H1 (cell line): ENCODE data around the gene PRRG2. TPM values are rescaled to one million over a fixed set of nuclear protein-coding genes. Genes with fewer than 3 reads are reported as not detected.

Source experiments
- CTCF ChIA-PET: fragments of 300-600 bp; sonication (Branson Sonifier 250); formaldehyde crosslinking; loops from one replicate; lab custom pipeline; 2021; ENCODE audit not compliant: partially characterized antibody; lab: Charles Lee
- POLR2A ChIA-PET: fragments of 300-600 bp; sonication (Branson Sonifier 250); formaldehyde crosslinking; loops from one replicate; lab custom pipeline; 2021; ENCODE audit warnings: inconsistent platforms; ENCODE audit not compliant: partially characterized antibody; lab: Charles Lee
- DNase-seq, 2 experiments: peaks; one replicate each; pipeline versions ENCODE4 v3.0.0 to v3.0.0-alpha.2; 2010 to 2022; ENCODE audit warnings: low spot score in 2 of 2, low read depth in 1 of 2, mixed read lengths in 1 of 2
- FAIRE-seq: peaks from 2 replicates; lab custom pipeline; 2011; peaks lifted over from hg19 to GRCh38; lab: Jason Lieb, UNC
- H2AFZ ChIP-seq: 2 replicates; pipeline ENCODE4 v1.8.1; 2012; ENCODE audit warnings: low read length, inconsistent platforms
- H2AK5ac ChIP-seq: 2 replicates; pipeline ENCODE4 v1.6.1; 2013; ENCODE audit warnings: low read depth, low read length
- H2BK120ac ChIP-seq: replicated peaks from 2 replicates; pipeline ENCODE3; 2013; ENCODE audit warnings: low read depth, low read length, inconsistent platforms
- H2BK12ac ChIP-seq: 2 replicates; pipeline ENCODE4 v1.6.1; 2013; ENCODE audit warnings: low read depth, low read length
- H2BK15ac ChIP-seq: 2 replicates; pipeline ENCODE4 v1.6.1; 2013; ENCODE audit warnings: low read length
- H2BK20ac ChIP-seq: 2 replicates; pipeline ENCODE4 v1.6.1; 2013; ENCODE audit warnings: low read length
- H2BK5ac ChIP-seq: 2 replicates; pipeline ENCODE4 v1.6.1; 2013; ENCODE audit warnings: low read depth, low read length
- H3K14ac ChIP-seq: 2 replicates; pipeline ENCODE4 v1.6.1; 2013; ENCODE audit warnings: inconsistent platforms; ENCODE audit not compliant: insufficient read length
- H3K18ac ChIP-seq: 2 replicates; pipeline ENCODE4 v1.6.1; 2013; ENCODE audit warnings: low read length; ENCODE audit errors: extremely low read depth
- H3K23ac ChIP-seq: 2 replicates; pipeline ENCODE4 v1.6.1; 2013; ENCODE audit warnings: inconsistent platforms; ENCODE audit not compliant: insufficient read length
- H3K23me2 ChIP-seq: 2 replicates; pipeline ENCODE4 v1.6.1; 2013; ENCODE audit warnings: low read depth, low read length
- H3K27ac ChIP-seq: 2 replicates; pipeline ENCODE4 v1.6.1; 2011; ENCODE audit warnings: low read depth, low read length, inconsistent platforms
- H3K27me3 ChIP-seq, 4 experiments: replicated peaks in 1 of 4; 1 replicate in 1 of 4; 2 replicates in 3 of 4; pipeline versions ENCODE4 v1.6.1 to v1.8.1; 2011 to 2013; ENCODE audit warnings: low read length in 3 of 4, mild to moderate bottlenecking in 3 of 4, inconsistent platforms in 2 of 4, mixed read lengths in 2 of 4, moderate library complexity in 1 of 4; ENCODE audit not compliant: control insufficient read depth in 3 of 4, insufficient read depth in 3 of 4; ENCODE audit errors: extremely low read depth in 1 of 4
- H3K36me3 ChIP-seq, 4 experiments: 2 replicates each; pipeline versions ENCODE4 v1.6.1 to v1.8.1; 2011 to 2013; ENCODE audit warnings: mild to moderate bottlenecking in 4 of 4, low read length in 3 of 4, moderate library complexity in 2 of 4, control low read depth in 1 of 4, inconsistent platforms in 1 of 4; ENCODE audit not compliant: insufficient read depth in 4 of 4, control insufficient read depth in 2 of 4
- H3K4ac ChIP-seq: replicated peaks from 2 replicates; pipeline ENCODE3; 2013; ENCODE audit warnings: low read length, low read depth, mixed read lengths, inconsistent platforms; ENCODE audit not compliant: insufficient read length
- H3K4me1 ChIP-seq, 4 experiments: replicated peaks in 1 of 4; 1 replicate in 1 of 4; 2 replicates in 3 of 4; pipeline versions ENCODE4 v1.6.1 to v1.8.1; 2011 to 2013; ENCODE audit warnings: low read length in 3 of 4, inconsistent platforms in 2 of 4, mixed read lengths in 1 of 4; ENCODE audit not compliant: insufficient read depth in 4 of 4, control insufficient read depth in 3 of 4
- H3K4me2 ChIP-seq, 2 experiments: 2 replicates each; pipeline versions ENCODE4 v1.6.1 to v1.8.1; 2011 to 2013; ENCODE audit warnings: low read depth in 2 of 2, low read length in 2 of 2, control low read depth in 1 of 2, inconsistent platforms in 1 of 2, mild to moderate bottlenecking in 1 of 2; ENCODE audit not compliant: insufficient read depth in 1 of 2
- H3K4me3 ChIP-seq, 4 experiments: fragments of 200-600, 300-600 bp in 1 of 4; sonication (generic), shearing (Covaris generic), sonication (Bioruptor Twin) in 1 of 4; 2 replicates each; pipeline versions ENCODE4 v1.5.1 to v1.8.1; 2011 to 2016; ENCODE audit warnings: low read length in 4 of 4, low read depth in 3 of 4, control low read depth in 2 of 4, inconsistent platforms in 2 of 4, mild to moderate bottlenecking in 2 of 4, mixed read lengths in 1 of 4, moderate library complexity in 1 of 4; ENCODE audit not compliant: insufficient read depth in 2 of 4; ENCODE audit errors: extremely low read depth in 1 of 4
- H3K56ac ChIP-seq: replicated peaks from 2 replicates; pipeline ENCODE3; 2013; ENCODE audit warnings: low read depth, mild to moderate bottlenecking, mixed read lengths, low read length, inconsistent platforms; ENCODE audit not compliant: insufficient read length
- H3K79me1 ChIP-seq: 2 replicates; pipeline ENCODE4 v1.6.1; 2013; ENCODE audit warnings: low read depth, low read length, control low read depth
- H3K79me2 ChIP-seq, 2 experiments: 2 replicates each; pipeline versions ENCODE4 v1.6.1 to v1.8.1; 2012 to 2013; ENCODE audit warnings: low read length in 2 of 2, mild to moderate bottlenecking in 2 of 2, inconsistent platforms in 1 of 2; ENCODE audit not compliant: insufficient read depth in 2 of 2, control insufficient read depth in 1 of 2
- H3K9ac ChIP-seq, 4 experiments: replicated peaks in 1 of 4; 1 replicate in 1 of 4; 2 replicates in 3 of 4; pipeline versions ENCODE4 v1.6.1 to v1.8.1; 2011 to 2013; ENCODE audit warnings: low read depth in 3 of 4, low read length in 3 of 4, control low read depth in 2 of 4, mild to moderate bottlenecking in 2 of 4, moderate library complexity in 2 of 4, inconsistent platforms in 1 of 4; ENCODE audit errors: extremely low read depth in 1 of 4
- H3K9me3 ChIP-seq, 2 experiments: 2 replicates each; pipeline versions ENCODE4 v1.6.1 to v1.8.1; 2012 to 2013; ENCODE audit warnings: mild to moderate bottlenecking in 2 of 2, moderate library complexity in 2 of 2, control low read depth in 1 of 2, inconsistent platforms in 1 of 2, low read depth in 1 of 2, low read length in 1 of 2, mixed read lengths in 1 of 2; ENCODE audit not compliant: insufficient read depth in 2 of 2
- H4K20me1 ChIP-seq, 2 experiments: replicated peaks in 1 of 2; 2 replicates each; pipeline versions ENCODE3 to v1.8.1; 2011 to 2013; ENCODE audit warnings: inconsistent platforms in 2 of 2, low read length in 2 of 2, mild to moderate bottlenecking in 1 of 2; ENCODE audit not compliant: insufficient read depth in 2 of 2, control insufficient read depth in 1 of 2
- H4K5ac ChIP-seq: 2 replicates; pipeline ENCODE4 v1.6.1; 2013; ENCODE audit warnings: low read length, low read depth, mixed read lengths, inconsistent platforms; ENCODE audit not compliant: insufficient read length
- H4K8ac ChIP-seq: 2 replicates; pipeline ENCODE4 v1.8.0; 2013; ENCODE audit warnings: mild to moderate bottlenecking, moderate library complexity, low read length, inconsistent platforms; ENCODE audit not compliant: insufficient read depth; ENCODE audit errors: extremely low read depth
- H4K91ac ChIP-seq: replicated peaks from 2 replicates; pipeline ENCODE3; 2013; ENCODE audit warnings: low read length, mixed read lengths, inconsistent platforms; ENCODE audit not compliant: insufficient read length
- ASH2L ChIP-seq: fragments of 200-600, 300-600 bp; sonication (generic); IDR thresholded peaks from one replicate; pipeline ENCODE4 v1.7.1; 2017; ENCODE audit warnings: low read length
- BRCA1 ChIP-seq: IDR thresholded peaks from 2 replicates; pipeline ENCODE4 v1.6.1; 2012; ENCODE audit warnings: low read depth, low read length, improper control_type of control experiment
- CEBPB ChIP-seq: IDR thresholded peaks from 2 replicates; pipeline ENCODE4 v1.6.1; 2012; ENCODE audit warnings: low read depth, low read length
- CTBP2 ChIP-seq: IDR thresholded peaks from 2 replicates; pipeline ENCODE4 v1.7.0; 2011; ENCODE audit warnings: borderline replicate concordance, mild to moderate bottlenecking, moderate library complexity, mixed read lengths, low read length; ENCODE audit not compliant: insufficient read depth, insufficient read length
- GABPA ChIP-seq: IDR thresholded peaks from 2 replicates; pipeline ENCODE4 v1.6.1; 2011; ENCODE audit warnings: mild to moderate bottlenecking, low read length, moderate library complexity, borderline replicate concordance; ENCODE audit not compliant: insufficient read depth
- MAFK ChIP-seq: IDR thresholded peaks from 2 replicates; pipeline ENCODE4 v1.6.1; 2012; ENCODE audit warnings: low read depth, mild to moderate bottlenecking, improper control_type of control experiment, low read length
- NRF1 ChIP-seq: IDR thresholded peaks from 2 replicates; pipeline ENCODE4 v1.6.1; 2011; ENCODE audit warnings: mild to moderate bottlenecking, low read depth, low read length, improper control_type of control experiment
- POU5F1 ChIP-seq: IDR thresholded peaks from 2 replicates; pipeline ENCODE4 v1.6.1; 2011; ENCODE audit warnings: low read depth, mild to moderate bottlenecking, low read length, moderate library complexity
- SIRT6 ChIP-seq: IDR thresholded peaks from one replicate; pipeline ENCODE4 v1.7.1; 2012; ENCODE audit warnings: low read length, inconsistent platforms
- SIX5 ChIP-seq: IDR thresholded peaks from 2 replicates; pipeline ENCODE4 v1.6.1; 2011; ENCODE audit warnings: mild to moderate bottlenecking, low read depth, low read length
- TCF12 ChIP-seq: IDR thresholded peaks from 2 replicates; pipeline ENCODE4 v1.6.1; 2011; ENCODE audit warnings: low read depth, mild to moderate bottlenecking, low read length
- TEAD4 ChIP-seq: IDR thresholded peaks from 2 replicates; pipeline ENCODE4 v1.6.1; 2012; ENCODE audit warnings: low read depth, low read length, inconsistent platforms, mixed read lengths
- WGBS, 2 experiments: shearing (Covaris generic) in 1 of 2; methylation state at CpG; one replicate each; pipeline versions ENCODE4 v1.1.6 to v1.1.7; 2013 to 2015; ENCODE audit warnings: low lambda C conversion rate in 2 of 2, mixed read lengths in 2 of 2, inconsistent platforms in 1 of 2, low coverage in 1 of 2, missing lambda C conversion rate in 1 of 2; ENCODE audit not compliant: insufficient replicate concordance in 2 of 2, insufficient coverage in 1 of 2, insufficient read length in 1 of 2; ENCODE audit errors: extremely low coverage in 1 of 2, missing lambda C conversion rate in 1 of 2; 5-methylcytosine and 5-hydroxymethylcytosine counted together
- polyA plus RNA-seq, 7 experiments: library from polyadenylated mRNA; depleted of rRNA in 3 of 7; stranded (reverse) in 5 of 7; unstranded in 2 of 7; fragments of >200 nt in 5 of 7; fragments of 200-250 nt in 2 of 7; gene quantifications; 1 replicate in 5 of 7; 2 replicates in 1 of 7; 4 replicates in 1 of 7; pipeline versions ENCODE4 v1.2.1 to v1.2.3, GENCODE V29; 2011 to 2013; ENCODE audit warnings: missing spikeins in 2 of 7, mixed read lengths in 2 of 7
- total RNA-seq: library from RNA; stranded (reverse); fragmentation: NEBNext Ultra II Directional; extraction: Animal tissue kit (Norgen Biotek cat#: 25700); gene quantifications from 2 replicates; pipeline ENCODE4 v1.2.1, GENCODE V29; 2021
- TF ChIP-seq, protein P1 (sequence below): IDR thresholded peaks from 2 replicates; pipeline ENCODE4 v1.6.1; 2012; ENCODE audit warnings: inconsistent platforms

PRRG2 gene
- total and polyA plus RNA-seq, 2 of the 8 experiments (the other 6 are each of a cell fraction or from before 2014, with no cell fraction given) = 4.1 to 5.6 TPM

DNA sequence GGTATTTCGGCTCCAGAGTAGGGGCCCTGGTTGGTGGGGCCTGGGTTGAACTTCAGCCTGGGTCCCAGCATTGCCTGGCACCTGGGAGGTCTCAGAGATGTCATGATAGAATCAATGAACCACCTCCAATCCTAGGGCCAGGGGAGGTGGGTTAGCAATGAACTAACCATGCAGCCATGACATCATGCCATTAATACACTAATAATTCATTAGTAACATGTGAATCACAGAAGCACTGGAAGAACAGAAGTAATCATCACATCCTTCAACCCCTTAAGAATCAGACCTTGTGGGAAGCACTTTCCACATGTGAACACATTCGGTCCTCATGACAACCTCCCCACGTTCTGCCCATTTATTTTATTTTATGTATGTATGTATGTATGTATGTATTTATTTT, 7.7 kb upstream of the PRRG2 start:
- H4K5ac ChIP-seq = no peak overlapping the region
- no peak overlapping the region for H3K56ac ChIP-seq
- no peaks in the 10 kb centered on the region for H3K23me2 ChIP-seq
- H3K27ac ChIP-seq = no peak overlapping the region
- no peaks in the 10 kb centered on the region for H3K9me3 ChIP-seq
- no peak overlapping the region for H3K18ac ChIP-seq
- no peak overlapping the region for H2AFZ ChIP-seq
- H2BK12ac ChIP-seq = no peak overlapping the region
- peaks cover 8 to 10% of the 10 kb centered on the region in 2 experiments for H4K20me1 ChIP-seq
- H2BK15ac ChIP-seq = no peak overlapping the region
- no peak overlapping the region for H2BK120ac ChIP-seq
- peaks cover 0 to 41% of the 10 kb centered on the region in 2 experiments; a peak in 2 of 4 replicates for H3K79me2 ChIP-seq
- peaks cover 2 to 5% (median 4%) of the 10 kb centered on the region in 4 experiments; a peak in 5 of 7 replicates for H3K4me1 ChIP-seq
- H2BK5ac ChIP-seq = no peak overlapping the region
- H3K79me1 ChIP-seq = peaks cover 2% of the 10 kb centered on the region; the same call in 1 of the 2 replicates
- H4K91ac ChIP-seq = no peak overlapping the region
- H3K9ac ChIP-seq = no peak overlapping the region
- CTCF ChIA-PET = interaction anchor here (0.6 to 8.1 kb wide), 7 partner anchors 19 to 95 kb away, joined by 3 to 240 read pairs (median 4); no protein-coding TSS in a partner anchor
- no peak overlapping the region for H4K8ac ChIP-seq
- no peak overlapping the region for H3K14ac ChIP-seq
- 99% methylated on average over 3 of the region's 3 CpGs; no CpG with 5 or more reads in 1 of the 2 experiments for WGBS, 2 experiments
- H3K4ac ChIP-seq = no peak overlapping the region
- no peaks in the 10 kb centered on the region for H3K27me3 ChIP-seq
- H3K4me2 ChIP-seq = no peak overlapping the region
- H2AK5ac ChIP-seq = no peak overlapping the region
- DNase-seq = no peak
- no peak for FAIRE-seq
- no peak overlapping the region for H3K4me3 ChIP-seq
- TF ChIP-seq ASH2L (no peak), POU5F1 (no peak), CTBP2 (no peak), SIRT6 (no peak), NRF1 (no peak), MAFK (no peak), TCF12 (no peak), BRCA1 (no peak), CEBPB (no peak), TEAD4 (no peak), GABPA (no peak), SIX5 (no peak)
- TF ChIP-seq, protein P1, sequence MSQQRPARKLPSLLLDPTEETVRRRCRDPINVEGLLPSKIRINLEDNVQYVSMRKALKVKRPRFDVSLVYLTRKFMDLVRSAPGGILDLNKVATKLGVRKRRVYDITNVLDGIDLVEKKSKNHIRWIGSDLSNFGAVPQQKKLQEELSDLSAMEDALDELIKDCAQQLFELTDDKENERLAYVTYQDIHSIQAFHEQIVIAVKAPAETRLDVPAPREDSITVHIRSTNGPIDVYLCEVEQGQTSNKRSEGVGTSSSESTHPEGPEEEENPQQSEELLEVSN = no peak
- no peak overlapping the region for H2BK20ac ChIP-seq
- POLR2A ChIA-PET = interaction anchor here (0.7 to 4.8 kb wide), 4 partner anchors 13 to 128 kb away, joined by 3 to 22 read pairs (median 4); partner anchors contain the start of gene RPS11
- H3K23ac ChIP-seq = no peak overlapping the region
- peaks cover 0 to 8% (median 4%) of the 10 kb centered on the region in 4 experiments; a peak in 4 of 8 replicates for H3K36me3 ChIP-seq
